HepG2 (cell line): ENCODE data around the gene RAB3B. TPM values are rescaled to one million over a fixed set of nuclear protein-coding genes. Genes with fewer than 3 reads are reported as not detected.

Source experiments
- AGO2 ChIP-seq: fragments of 200-400 bp; formaldehyde crosslinking; optimal IDR thresholded peaks from 2 replicates; pipeline ENCODE3; 2017; ENCODE audit warnings: mild to moderate bottlenecking, low read depth, low read length, moderate library complexity
- ATF7 ChIP-seq, 2 experiments: fragments of 450-650 bp in 1 of 2; sonication (generic) in 1 of 2; formaldehyde crosslinking in 1 of 2; IDR thresholded peaks; 2 replicates each; pipeline versions ENCODE4 v1.4.0 to v1.6.1; 2016 to 2020; ENCODE audit warnings: antibody characterized with exemption in 1 of 2, mild to moderate bottlenecking in 1 of 2, missing genetic modification reagents in 1 of 2
- CHD4 ChIP-seq: fragments of 200-600 bp; sonication (generic); IDR thresholded peaks from 2 replicates; pipeline ENCODE4 v1.7.0; 2017; ENCODE audit warnings: mild to moderate bottlenecking, low read length, borderline replicate concordance
- MED13 ChIP-seq: sonication (generic); formaldehyde crosslinking; IDR thresholded peaks from 2 replicates; pipeline ENCODE4 v1.5.0; 2020; ENCODE audit warnings: missing genetic modification reagents
- NR2F6 ChIP-seq, 2 experiments: IDR thresholded peaks; 2 replicates each; pipeline ENCODE4 v1.6.1; 2016; ENCODE audit warnings: antibody characterized with exemption in 1 of 2, mild to moderate bottlenecking in 1 of 2
- PTBP1 ChIP-seq: fragments of 200-400 bp; formaldehyde crosslinking; IDR thresholded peaks from 2 replicates; pipeline ENCODE4 v1.6.1; 2018; ENCODE audit warnings: low read length, low read depth; ENCODE audit not compliant: poor library complexity, severe bottlenecking
- RELA ChIP-seq: sonication (generic); formaldehyde crosslinking; IDR thresholded peaks from 2 replicates; pipeline ENCODE4 v1.4.0; 2020; ENCODE audit warnings: missing genetic modification reagents
- SP1 ChIP-seq, 2 experiments: fragments of 450-650 bp in 1 of 2; sonication (generic) in 1 of 2; formaldehyde crosslinking in 1 of 2; IDR thresholded peaks; 2 replicates each; pipeline versions ENCODE4 v1.4.0 to v1.6.1; 2016 to 2020; ENCODE audit warnings: missing genetic modification reagents in 1 of 2
- TCF7L2 ChIP-seq: IDR thresholded peaks from 2 replicates; pipeline ENCODE4 v1.6.1; 2011; ENCODE audit warnings: mild to moderate bottlenecking, low read depth, low read length, moderate library complexity
- TFDP2 ChIP-seq: sonication (generic); formaldehyde crosslinking; IDR thresholded peaks from 2 replicates; pipeline ENCODE4 v1.4.0; 2020; ENCODE audit warnings: missing genetic modification reagents
- THAP9 ChIP-seq: sonication (generic); formaldehyde crosslinking; IDR thresholded peaks from 2 replicates; pipeline ENCODE4; 2020; ENCODE audit warnings: missing genetic modification reagents, mild to moderate bottlenecking, borderline replicate concordance
- ZC3H13 ChIP-seq: sonication (generic); formaldehyde crosslinking; IDR thresholded peaks from 2 replicates; pipeline ENCODE4 v1.8.1; 2023; ENCODE audit warnings: mild to moderate bottlenecking, missing genetic modification reagents, moderate library complexity
- ZGPAT ChIP-seq: IDR thresholded peaks from 2 replicates; pipeline ENCODE4 v1.6.1; 2016; ENCODE audit warnings: mild to moderate bottlenecking
- ZNF33A ChIP-seq: sonication (generic); formaldehyde crosslinking; IDR thresholded peaks from 2 replicates; pipeline ENCODE4 v1.5.1; 2020; ENCODE audit warnings: missing genetic modification reagents, mild to moderate bottlenecking, moderate library complexity, borderline replicate concordance
- ZNF512 ChIP-seq: sonication (generic); formaldehyde crosslinking; IDR thresholded peaks from 2 replicates; pipeline ENCODE4 v1.4.0; 2020; ENCODE audit warnings: mild to moderate bottlenecking, missing genetic modification reagents
- ZNF547 ChIP-seq: sonication (generic); formaldehyde crosslinking; IDR thresholded peaks from 2 replicates; pipeline ENCODE4 v1.5.1; 2020; ENCODE audit warnings: mild to moderate bottlenecking, missing genetic modification reagents
- ZNF552 ChIP-seq: sonication (generic); formaldehyde crosslinking; IDR thresholded peaks from 2 replicates; pipeline ENCODE4 v1.9.0; 2022; ENCODE audit warnings: missing genetic modification reagents, mild to moderate bottlenecking, borderline replicate concordance
- ZNF580 ChIP-seq: IDR thresholded peaks from 2 replicates; pipeline ENCODE4 v1.6.1; 2016; ENCODE audit warnings: low read depth, borderline replicate concordance
- ZNF709 ChIP-seq: sonication (generic); formaldehyde crosslinking; IDR thresholded peaks from 2 replicates; pipeline ENCODE4 v1.5.0; 2020; ENCODE audit warnings: mild to moderate bottlenecking, missing genetic modification reagents
- ZNF788 ChIP-seq: sonication (generic); formaldehyde crosslinking; IDR thresholded peaks from 2 replicates; pipeline ENCODE4 v1.5.0; 2020; ENCODE audit warnings: mild to moderate bottlenecking, missing genetic modification reagents, borderline replicate concordance
- ZNF816 ChIP-seq: sonication (generic); formaldehyde crosslinking; IDR thresholded peaks from 2 replicates; pipeline ENCODE4 v1.8.0; 2022; ENCODE audit warnings: missing genetic modification reagents, mild to moderate bottlenecking, borderline replicate concordance
- polyA plus RNA-seq, 8 experiments: library from polyadenylated mRNA; depleted of rRNA in 3 of 8; stranded (reverse) in 7 of 8; unstranded in 1 of 8; fragments of >200 nt; fragmentation: Illumina TruSeq in 4 of 8; extraction: Trizol in 4 of 8; gene quantifications; 2 replicates each; pipeline versions ENCODE4 v1.2.1 to v1.2.3, GENCODE V29; 2011 to 2016; ENCODE audit warnings: low read depth in 4 of 8, missing spikeins in 1 of 8, mixed read lengths in 1 of 8; ENCODE audit not compliant: insufficient read depth in 1 of 8
- total RNA-seq, 5 experiments: library from RNA; depleted of rRNA; stranded (reverse); fragments of >200 nt; fragmentation: Illumina TruSeq; extraction: Trizol; gene quantifications; 2 replicates each; pipeline ENCODE4 v1.2.3, GENCODE V29; 2016; ENCODE audit warnings: low read depth in 1 of 5

The RAB3B gene
- total and polyA plus RNA-seq, 2 of the 13 experiments (the other 11 are each of a cell fraction or from before 2014, with no cell fraction given) = 1.0 to 1.2 TPM

GRCh38 chr1:51878616-51879336 lies 111.7 kb downstream of the RAB3B start, which contains the start of gene NRDC (continued):
- peak; percentile 86; the same call in 1 of the 2 replicates for TF ChIP-seq THAP9
- TF ChIP-seq ZNF709 (CRISPR knock-in tag) = 0 out of 2 replicates have a peak, but pooled peaks have one; percentile 15
- TF ChIP-seq SP1 (IDR thresholded peaks at IDR 0.05) = no peak
- peak; percentile 97 for TF ChIP-seq SP1 (CRISPR knock-in tag; IDR thresholded peaks at IDR 0.05)
- TF ChIP-seq ZNF547 (CRISPR knock-in tag) = peak; percentile 85
- peak; percentile 66; the same call in 1 of the 2 replicates for TF ChIP-seq ZNF816 (CRISPR knock-in tag)
- peak; percentile 83 for TF ChIP-seq ZGPAT (CRISPR knock-in tag)
- no peak for TF ChIP-seq ZNF512 (CRISPR knock-in tag)
- TF ChIP-seq ZNF580 (CRISPR knock-in tag) = peak; percentile 64; the same call in 1 of the 2 replicates
- TF ChIP-seq RELA = no peak
- TF ChIP-seq ATF7 (IDR thresholded peaks at IDR 0.05) = peak; percentile 55; the same call in 1 of the 2 replicates
- TF ChIP-seq ATF7 (CRISPR knock-in tag; IDR thresholded peaks at IDR 0.05) = 0 out of 2 replicates have a peak, but pooled peaks have one; percentile 40
- 0 out of 2 replicates have a peak, but pooled peaks have one; percentile 6 for TF ChIP-seq CHD4
- 0 out of 2 replicates have a peak, but pooled peaks have one; percentile 9 for TF ChIP-seq ZNF552 (CRISPR knock-in tag)
- no peak for TF ChIP-seq NR2F6 (IDR thresholded peaks at IDR 0.05)
- TF ChIP-seq NR2F6 (CRISPR knock-in tag; IDR thresholded peaks at IDR 0.05) = peak; percentile 26; the same call in 1 of the 2 replicates
- peak; percentile 60; the same call in 1 of the 2 replicates for TF ChIP-seq ZNF788 (CRISPR knock-in tag)
- no peak for TF ChIP-seq TCF7L2
- no peak for TF ChIP-seq ZNF33A (CRISPR knock-in tag)
- TF ChIP-seq ZC3H13 = no peak
- TF ChIP-seq PTBP1 = no peak
- TF ChIP-seq MED13 (CRISPR knock-in tag) = peak; percentile 54; the same call in 1 of the 2 replicates
- TF ChIP-seq TFDP2 = peak; percentile 77
- no peak for TF ChIP-seq AGO2
